ENCODE results near the gene WWOX.

The WWOX gene

DNA sequence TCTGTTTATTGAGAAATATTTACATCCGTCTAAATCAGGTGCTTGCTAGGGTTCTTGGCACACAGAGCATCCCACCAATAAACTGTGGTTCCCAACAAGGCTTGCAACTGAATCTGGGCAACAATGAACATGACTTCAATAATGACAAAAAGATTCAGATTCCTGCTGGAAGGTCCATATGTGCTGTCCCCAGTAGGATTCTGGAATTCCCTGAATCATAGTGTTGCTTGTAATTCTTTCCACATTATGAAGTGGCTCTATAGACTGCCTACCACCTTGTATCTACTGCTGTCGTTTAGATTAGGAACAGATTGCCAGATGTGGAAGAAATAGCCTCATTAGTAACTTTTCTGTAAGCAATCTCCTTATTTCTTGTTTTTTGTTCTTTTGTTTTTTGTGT lies 265.9 kb downstream of the WWOX start:
- Histone ChIP-seq H3K4me2 (ENCODE audit: low read length) (no peak overlapping the region), H3K27me3 (ENCODE audit: insufficient read depth, low read length) (no peaks in the 10 kb centered on the region), H4K91ac (ENCODE audit: low read depth, low read length) (no peak overlapping the region), H3K79me2 (ENCODE audit: control insufficient read depth, insufficient read depth, low read length, poor library complexity) (no peaks in the 10 kb centered on the region), H3K4ac (ENCODE audit: low read depth, low read length) (no peak overlapping the region), H3K4me3 (ENCODE audit: low read depth, low read length) (no peak overlapping the region), H4K8ac (ENCODE audit: low read depth, low read length) (no peak overlapping the region), H3K9me3 (ENCODE audit: insufficient read depth, low read depth, low read length) (no peaks in the 10 kb centered on the region), H3K23ac (ENCODE audit: low read length) (no peak overlapping the region), H3K36me3 (ENCODE audit: control insufficient read depth in 1 of 2, insufficient read depth in 2 of 2, low read length in 2 of 2) (no peaks in the 10 kb centered on the region), H2BK12ac (ENCODE audit: low read length) (no peak overlapping the region), H3K79me1 (ENCODE audit: low read length) (no peaks in the 10 kb centered on the region), H3K27ac (ENCODE audit: low read depth, low read length) (no peak overlapping the region), H3K4me1 (ENCODE audit: control insufficient read depth in 1 of 2, insufficient read depth in 2 of 2, low read length in 2 of 2) (no peaks in the 10 kb centered on the region), H3K18ac (ENCODE audit: low read length) (no peak overlapping the region), H2AFZ (ENCODE audit: insufficient read depth, low read length, poor library complexity) (no peak overlapping the region), H4K12ac (ENCODE audit: low read depth, low read length) (no peak overlapping the region), H3K9ac (ENCODE audit: low read length) (no peak overlapping the region), H2BK120ac (ENCODE audit: insufficient read depth, low read length, poor library complexity) (no peak overlapping the region), H3K14ac (ENCODE audit: low read length) (no peak overlapping the region), H2BK5ac (ENCODE audit: low read depth, low read length, poor library complexity) (no peak overlapping the region), H2AK5ac (ENCODE audit: low read length) (no peak overlapping the region)
- DNase-seq = no peak
- WGBS (ENCODE audit: extremely low coverage, insufficient coverage, insufficient read length) = no CpG with 5 or more reads among the region's 2 CpGs

- no peak overlapping the region for H3K4me2 ChIP-seq (ENCODE audit: low read length)
- no peak for DNase-seq
- no peak overlapping the region for H2BK120ac ChIP-seq (ENCODE audit: insufficient read depth, low read length, poor library complexity)
- no CpG with 5 or more reads among the region's 10 CpGs for WGBS (ENCODE audit: extremely low coverage, insufficient coverage, insufficient read length)
- H3K4me1 ChIP-seq (ENCODE audit: control insufficient read depth in 1 of 2, insufficient read depth in 2 of 2, low read length in 2 of 2) = peaks cover 0 to 2% of the 10 kb centered on the region in 2 experiments
- H2BK5ac ChIP-seq (ENCODE audit: low read depth, low read length, poor library complexity) = no peak overlapping the region
- no peak overlapping the region for H3K18ac ChIP-seq (ENCODE audit: low read length)
- H3K27ac ChIP-seq (ENCODE audit: low read depth, low read length) = no peak overlapping the region
- no peak overlapping the region for H4K8ac ChIP-seq (ENCODE audit: low read depth, low read length)
- no peaks in the 10 kb centered on the region for H3K27me3 ChIP-seq (ENCODE audit: insufficient read depth, low read length)
- H2BK12ac ChIP-seq (ENCODE audit: low read length) = no peak overlapping the region
- no peaks in the 10 kb centered on the region for H3K79me2 ChIP-seq (ENCODE audit: control insufficient read depth, insufficient read depth, low read length, poor library complexity)
- H3K9me3 ChIP-seq (ENCODE audit: insufficient read depth, low read depth, low read length) = no peaks in the 10 kb centered on the region
- H2AFZ ChIP-seq (ENCODE audit: insufficient read depth, low read length, poor library complexity) = no peak overlapping the region
- H4K12ac ChIP-seq (ENCODE audit: low read depth, low read length) = no peak overlapping the region
- H3K79me1 ChIP-seq (ENCODE audit: low read length) = peaks cover 2% of the 10 kb centered on the region
- no peak overlapping the region for H3K4me3 ChIP-seq (ENCODE audit: low read depth, low read length)
- no peaks in the 10 kb centered on the region for H3K36me3 ChIP-seq (ENCODE audit: control insufficient read depth in 1 of 2, insufficient read depth in 2 of 2, low read length in 2 of 2)
- H3K14ac ChIP-seq (ENCODE audit: low read length) = no peak overlapping the region
- H3K23ac ChIP-seq (ENCODE audit: low read length) = no peak overlapping the region
- H3K4ac ChIP-seq (ENCODE audit: low read depth, low read length) = no peak overlapping the region
- no peak overlapping the region for H3K9ac ChIP-seq (ENCODE audit: low read length)
- H2AK5ac ChIP-seq (ENCODE audit: low read length) = no peak overlapping the region
- H4K91ac ChIP-seq (ENCODE audit: low read depth, low read length) = no peak overlapping the region
These were observed 269.0 kb downstream of the WWOX start for GRCh38 chr16:78368121-78369102.

DNA sequence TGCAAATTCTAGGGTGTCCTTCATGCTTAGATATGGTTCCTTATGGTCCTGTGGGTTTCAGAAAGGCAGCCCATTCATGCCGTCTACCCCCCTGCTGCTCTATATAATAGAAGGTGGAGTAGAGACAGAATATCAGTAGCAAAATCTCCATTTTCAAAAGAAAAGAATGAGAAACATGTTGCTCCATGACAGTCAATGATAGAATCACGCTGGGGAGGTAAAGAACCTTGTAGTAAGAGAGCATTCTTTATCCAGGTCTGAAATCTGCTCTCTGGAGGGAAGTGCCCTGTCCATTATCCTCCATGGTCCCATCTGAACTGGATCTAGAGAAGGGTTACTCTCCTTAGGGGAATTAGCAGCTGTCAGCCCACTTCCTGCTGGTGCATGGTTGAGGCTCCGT lies 272.8 kb downstream of the WWOX start:
- H3K9ac ChIP-seq (ENCODE audit: low read length) = no peak overlapping the region
- H3K23ac ChIP-seq (ENCODE audit: low read length) = no peak overlapping the region
- H3K27ac ChIP-seq (ENCODE audit: low read depth, low read length) = no peak overlapping the region
- no peak overlapping the region for H3K4ac ChIP-seq (ENCODE audit: low read depth, low read length)
- H2AFZ ChIP-seq (ENCODE audit: insufficient read depth, low read length, poor library complexity) = no peak overlapping the region
- H4K91ac ChIP-seq (ENCODE audit: low read depth, low read length) = no peak overlapping the region
- WGBS (ENCODE audit: extremely low coverage, insufficient coverage, insufficient read length) = no CpG with 5 or more reads among the region's 3 CpGs
- peaks cover 0 to 2% of the 10 kb centered on the region in 2 experiments for H3K4me1 ChIP-seq (ENCODE audit: control insufficient read depth in 1 of 2, insufficient read depth in 2 of 2, low read length in 2 of 2)
- peaks cover 2% of the 10 kb centered on the region for H3K79me1 ChIP-seq (ENCODE audit: low read length)
- H3K4me2 ChIP-seq (ENCODE audit: low read length) = no peak overlapping the region
- peak in 1 of 2 donors; percentile 57 for DNase-seq
- H3K14ac ChIP-seq (ENCODE audit: low read length) = no peak overlapping the region
- H4K12ac ChIP-seq (ENCODE audit: low read depth, low read length) = no peak overlapping the region
- H2BK12ac ChIP-seq (ENCODE audit: low read length) = no peak overlapping the region
- H3K27me3 ChIP-seq (ENCODE audit: insufficient read depth, low read length) = no peaks in the 10 kb centered on the region
- H3K9me3 ChIP-seq (ENCODE audit: insufficient read depth, low read depth, low read length) = no peaks in the 10 kb centered on the region
- H2AK5ac ChIP-seq (ENCODE audit: low read length) = no peak overlapping the region
- H2BK120ac ChIP-seq (ENCODE audit: insufficient read depth, low read length, poor library complexity) = no peak overlapping the region
- no peak overlapping the region for H3K18ac ChIP-seq (ENCODE audit: low read length)
- H4K8ac ChIP-seq (ENCODE audit: low read depth, low read length) = no peak overlapping the region
- no peaks in the 10 kb centered on the region for H3K79me2 ChIP-seq (ENCODE audit: control insufficient read depth, insufficient read depth, low read length, poor library complexity)
- H2BK5ac ChIP-seq (ENCODE audit: low read depth, low read length, poor library complexity) = no peak overlapping the region
- no peaks in the 10 kb centered on the region for H3K36me3 ChIP-seq (ENCODE audit: control insufficient read depth in 1 of 2, insufficient read depth in 2 of 2, low read length in 2 of 2)
- no peak overlapping the region for H3K4me3 ChIP-seq (ENCODE audit: low read depth, low read length)

- no peaks in the 10 kb centered on the region for H3K9me3 ChIP-seq (ENCODE audit: insufficient read depth, low read depth, low read length)
- no peak overlapping the region for H4K91ac ChIP-seq (ENCODE audit: low read depth, low read length)
- H3K4me1 ChIP-seq (ENCODE audit: control insufficient read depth in 1 of 2, insufficient read depth in 2 of 2, low read length in 2 of 2) = peaks cover 0 to 2% of the 10 kb centered on the region in 2 experiments
- no peak overlapping the region for H2AFZ ChIP-seq (ENCODE audit: insufficient read depth, low read length, poor library complexity)
- no CpG with 5 or more reads among the region's 15 CpGs for WGBS (ENCODE audit: extremely low coverage, insufficient coverage, insufficient read length)
- H3K14ac ChIP-seq (ENCODE audit: low read length) = no peak overlapping the region
- no peak overlapping the region for H3K4ac ChIP-seq (ENCODE audit: low read depth, low read length)
- no peaks in the 10 kb centered on the region for H3K36me3 ChIP-seq (ENCODE audit: control insufficient read depth in 1 of 2, insufficient read depth in 2 of 2, low read length in 2 of 2)
- no peak overlapping the region for H3K4me3 ChIP-seq (ENCODE audit: low read depth, low read length)
- DNase-seq = peak in 1 of 2 donors; percentile 60
- H2BK12ac ChIP-seq (ENCODE audit: low read length) = no peak overlapping the region
- no peaks in the 10 kb centered on the region for H3K79me2 ChIP-seq (ENCODE audit: control insufficient read depth, insufficient read depth, low read length, poor library complexity)
- no peak overlapping the region for H3K23ac ChIP-seq (ENCODE audit: low read length)
- no peak overlapping the region for H3K27ac ChIP-seq (ENCODE audit: low read depth, low read length)
- no peak overlapping the region for H4K8ac ChIP-seq (ENCODE audit: low read depth, low read length)
- H3K4me2 ChIP-seq (ENCODE audit: low read length) = no peak overlapping the region
- no peak overlapping the region for H2BK120ac ChIP-seq (ENCODE audit: insufficient read depth, low read length, poor library complexity)
- H4K12ac ChIP-seq (ENCODE audit: low read depth, low read length) = no peak overlapping the region
- H3K9ac ChIP-seq (ENCODE audit: low read length) = no peak overlapping the region
- H3K79me1 ChIP-seq (ENCODE audit: low read length) = peaks cover 2% of the 10 kb centered on the region
- H2AK5ac ChIP-seq (ENCODE audit: low read length) = no peak overlapping the region
- no peaks in the 10 kb centered on the region for H3K27me3 ChIP-seq (ENCODE audit: insufficient read depth, low read length)
- no peak overlapping the region for H2BK5ac ChIP-seq (ENCODE audit: low read depth, low read length, poor library complexity)
- no peak overlapping the region for H3K18ac ChIP-seq (ENCODE audit: low read length)
These were observed 275.7 kb downstream of the WWOX start for GRCh38 chr16:78375055-78375679.
